Activated naive CD4-positive, alpha-beta T cell treated with anti-CD3 and anti-CD28 coated beads, Interleukin-2, amount 50 U/mL, for 72 hours (primary cell): ENCODE data around the gene PRIMA1. TPM values are rescaled to one million over a fixed set of nuclear protein-coding genes. Genes with fewer than 3 reads are reported as not detected.
"Not testable (repeated sequence)": the region's sequence is repeated elsewhere in the genome, so short reads cannot be mapped to it uniquely, and the experiment has no call there.

Source experiments
- ATAC-seq, 2 donors: fragments of 150-1000 bp; cut with Tn5 transposase; 2 replicates each; pipeline ENCODE4 v1.10.0; 2021; ENCODE audit warnings: mild to moderate bottlenecking in 2 of 2, moderate library complexity in 2 of 2
- DNase-seq, 2 donors: peaks; one replicate each; pipeline ENCODE4 v3.0.0; 2021 to 2022; ENCODE audit warnings: low spot score in 2 of 2
- H3K27ac Mint-ChIP-seq, 2 donors: one replicate each; pipeline ENCODE4 v1.8.0; 2022; ENCODE audit warnings: mild to moderate bottlenecking in 2 of 2, mixed read lengths in 2 of 2
- H3K36me3 Mint-ChIP-seq, 2 donors: one replicate each; pipeline ENCODE4 v1.8.0; 2022; ENCODE audit warnings: mixed read lengths in 2 of 2
- H3K9me3 Mint-ChIP-seq, 2 donors: one replicate each; pipeline ENCODE4 v1.8.0; 2022; ENCODE audit warnings: mixed read lengths in 2 of 2
- total RNA-seq, 2 donors: library from RNA; stranded (reverse); gene quantifications; one replicate each; pipeline ENCODE4 v1.2.3, GENCODE V29; 2022

Gene PRIMA1, protein sequence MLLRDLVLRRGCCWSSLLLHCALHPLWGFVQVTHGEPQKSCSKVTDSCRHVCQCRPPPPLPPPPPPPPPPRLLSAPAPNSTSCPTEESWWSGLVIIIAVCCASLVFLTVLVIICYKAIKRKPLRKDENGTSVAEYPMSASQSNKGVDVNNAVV
- total RNA-seq, result not detected

GRCh38 chr14:93788293-93788542, at the start of gene PRIMA1:
Gene PRIMA1, minus strand, starts transcription at chr14:93788485. Its CDS starts 767 bp downstream, at chr14:93787718.
- no peak for ATAC-seq
- Mint-ChIP-seq H3K9me3 (no peaks in the 10 kb centered on the region), H3K36me3 (no peaks in the 10 kb centered on the region), H3K27ac (no peak within 1 kb of the TSS)
- DNase-seq, result no peak

GRCh38 chr14:93834699-93835371, 46.5 kb upstream of the PRIMA1 start:
- no peaks in the 10 kb centered on the region for H3K36me3 Mint-ChIP-seq
- no peak overlapping the region for H3K27ac Mint-ChIP-seq
- ATAC-seq (no peak), DNase-seq (no peak)
- H3K9me3 Mint-ChIP-seq, result peaks cover 6% of the 10 kb centered on the region in 2 donors

GRCh38 chr14:93832665-93833064, 44.4 kb upstream of the PRIMA1 start:
- ATAC-seq, result no peak
- no peaks in the 10 kb centered on the region for H3K36me3 Mint-ChIP-seq
- no peak overlapping the region for H3K27ac Mint-ChIP-seq
- DNase-seq, result no peak
- peaks cover 6 to 9% of the 10 kb centered on the region in 2 donors for H3K9me3 Mint-ChIP-seq

- Mint-ChIP-seq H3K36me3 (no peaks in the 10 kb centered on the region), H3K9me3 (peaks cover 6 to 9% of the 10 kb centered on the region in 2 donors), H3K27ac (no peak overlapping the region)
- DNase-seq (no peak), ATAC-seq (no peak)
Observed at GRCh38 chr14:93832081-93832480, 43.8 kb upstream of the PRIMA1 start.

GRCh38 chr14:93830753-93831461, 42.6 kb upstream of the PRIMA1 start:
- no peak for DNase-seq
- H3K36me3 Mint-ChIP-seq, result no peaks in the 10 kb centered on the region
- H3K9me3 Mint-ChIP-seq, result peaks cover under 1 to 4% of the 10 kb centered on the region in 2 donors
- ATAC-seq, result peak in 1 of 2 donors; percentile 63
- peak overlapping the region in 1 of 2 donors; percentile 40 for H3K27ac Mint-ChIP-seq

DNA sequence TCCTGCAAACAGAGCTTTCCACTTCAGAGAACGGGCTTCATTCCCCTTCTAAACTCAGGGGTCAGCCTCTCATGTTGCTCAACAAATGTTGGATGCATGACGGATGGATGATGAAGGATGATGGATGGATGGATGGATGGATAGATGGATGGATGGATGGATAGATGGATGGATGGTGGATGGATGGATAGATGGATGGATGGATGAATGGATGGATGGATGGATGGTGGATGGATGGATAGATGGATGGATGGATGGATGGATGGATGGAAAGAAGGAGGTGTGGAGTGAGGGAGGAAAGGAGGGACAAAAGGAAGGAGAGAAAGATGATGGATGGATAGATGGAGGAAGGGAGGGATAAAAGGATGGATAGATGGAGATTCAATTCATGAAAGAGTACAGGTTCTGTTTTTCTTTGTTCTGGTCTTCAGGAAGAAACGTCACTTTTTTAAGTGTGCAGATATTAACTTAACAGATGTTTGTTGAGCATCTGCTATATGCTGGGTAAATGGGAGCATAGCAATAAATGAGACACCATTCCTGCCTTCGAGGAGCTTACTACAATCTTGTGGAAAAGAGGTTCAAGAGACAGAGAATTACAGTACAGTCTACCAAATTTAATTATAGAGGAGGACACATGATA, 41.7 kb upstream of the PRIMA1 start:
- Mint-ChIP-seq H3K36me3 (no peaks in the 10 kb centered on the region), H3K27ac (peak overlapping the region in 1 of 2 donors; percentile 62), H3K9me3 (peaks cover 0 to 3% of the 10 kb centered on the region in 2 donors)
- no peak for DNase-seq
- ATAC-seq, result no peak

GRCh38 chr14:93825235-93825553, 36.9 kb upstream of the PRIMA1 start:
- Mint-ChIP-seq H3K9me3 (peaks cover 0 to 3% of the 10 kb centered on the region in 2 donors), H3K27ac (no peak overlapping the region), H3K36me3 (no peaks in the 10 kb centered on the region)
- no peak for ATAC-seq
- DNase-seq, result no peak

DNA sequence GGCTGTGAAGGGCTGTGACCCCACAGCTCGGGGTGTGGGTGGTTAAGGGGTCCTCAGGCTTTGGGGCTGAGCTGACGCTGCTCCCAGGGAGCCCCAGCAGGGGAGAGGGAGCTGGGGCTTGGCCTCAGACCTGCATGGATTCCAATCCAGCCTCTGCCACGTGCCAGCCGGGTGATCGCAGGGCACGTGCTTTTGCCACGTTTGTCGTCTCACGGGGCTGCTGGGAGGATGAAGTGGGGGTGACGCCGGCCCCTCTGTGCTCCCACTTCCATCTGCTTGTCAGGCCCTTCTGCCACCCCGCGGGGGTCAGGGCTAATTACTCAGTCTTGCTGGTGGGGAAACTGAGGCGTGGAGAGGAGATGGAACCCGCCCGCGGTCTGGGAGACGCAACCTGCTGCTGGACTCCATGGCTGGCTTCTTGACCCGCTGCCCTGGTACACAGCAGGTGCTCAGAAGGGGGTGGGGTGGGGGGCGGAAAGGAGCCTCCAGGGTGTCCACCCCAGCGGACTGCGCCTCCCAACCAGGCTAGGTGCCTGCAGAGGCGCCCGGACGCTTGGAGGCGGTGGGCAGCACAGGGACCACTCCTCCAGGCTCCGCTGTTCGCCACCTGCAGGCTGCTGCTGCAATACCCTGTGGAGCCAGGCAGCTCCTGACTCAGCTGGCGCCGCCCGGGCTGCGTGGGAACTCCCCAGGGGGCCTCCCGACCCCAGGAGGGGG, 36.4 kb upstream of the PRIMA1 start:
- ATAC-seq (no peak), DNase-seq (no peak)
- H3K36me3 Mint-ChIP-seq, result no peaks in the 10 kb centered on the region
- H3K27ac Mint-ChIP-seq, result no peak overlapping the region
- H3K9me3 Mint-ChIP-seq, result peaks cover 0 to 1% of the 10 kb centered on the region in 2 donors

DNA sequence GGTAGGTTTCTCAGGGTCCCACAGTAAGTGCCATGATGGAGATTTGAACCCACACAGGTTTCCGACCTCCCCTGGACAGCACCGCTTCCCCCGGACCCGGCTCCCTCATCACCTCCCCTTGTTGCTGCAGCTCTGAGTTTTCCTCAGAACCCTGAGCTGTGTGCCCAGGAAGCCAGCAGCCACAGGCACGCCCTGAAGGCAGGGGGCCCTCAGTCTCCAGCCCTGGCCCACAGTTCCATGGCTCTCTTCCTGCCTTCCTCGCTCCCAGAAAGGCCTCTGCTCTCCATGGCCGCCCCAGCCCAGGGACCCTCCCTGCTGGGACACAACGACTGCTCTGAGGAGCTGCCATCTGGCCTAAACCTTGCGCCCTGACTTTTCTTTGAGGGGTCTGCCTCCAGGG, 35.8 kb upstream of the PRIMA1 start:
- Mint-ChIP-seq H3K27ac (no peak overlapping the region), H3K36me3 (no peaks in the 10 kb centered on the region), H3K9me3 (no peaks in the 10 kb centered on the region)
- no peak for DNase-seq
- no peak for ATAC-seq

DNA sequence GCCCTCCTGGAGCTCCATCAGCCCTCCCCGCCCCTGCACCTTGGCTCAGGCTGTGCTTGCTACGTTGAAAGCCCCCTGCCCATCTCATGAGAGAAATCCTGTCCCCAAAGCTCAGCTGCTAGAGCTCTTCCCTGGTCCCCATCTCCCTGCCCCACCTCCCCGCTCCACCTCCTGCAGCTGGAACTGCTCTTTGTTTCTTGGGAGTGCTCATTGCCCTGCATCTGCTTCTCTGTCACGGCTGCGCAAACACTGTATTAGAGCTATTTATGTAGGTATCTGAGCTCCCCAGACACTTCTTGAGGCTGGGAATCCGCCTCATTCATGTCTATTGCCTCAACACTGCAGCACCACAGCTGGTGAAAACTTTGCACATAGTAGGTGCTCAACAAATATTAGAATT, 32.8 kb upstream of the PRIMA1 start:
- Mint-ChIP-seq H3K9me3 (no peaks in the 10 kb centered on the region), H3K36me3 (no peaks in the 10 kb centered on the region), H3K27ac (no peak overlapping the region)
- DNase-seq, result no peak
- ATAC-seq, result no peak

DNA sequence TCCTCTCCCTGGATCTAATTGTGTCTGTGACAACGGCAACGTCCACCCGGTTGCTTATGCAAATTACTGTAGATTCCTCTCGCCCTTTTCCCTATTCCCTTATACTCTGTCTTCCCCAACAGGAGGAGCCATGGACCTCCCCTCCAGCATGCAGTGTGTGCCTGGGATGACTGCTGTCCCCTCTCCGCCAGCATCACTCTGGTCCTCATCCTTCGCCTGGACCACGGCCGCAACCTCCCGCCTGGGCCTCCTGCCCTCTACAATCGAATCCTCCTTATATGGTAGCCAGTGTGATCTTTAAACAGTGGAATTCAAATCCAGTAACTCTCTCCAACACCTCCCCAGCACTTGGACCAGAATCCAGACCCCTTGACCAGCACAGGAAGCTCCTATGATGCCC, 30.6 kb upstream of the PRIMA1 start:
- DNase-seq (no peak), ATAC-seq (no peak)
- Mint-ChIP-seq H3K36me3 (peaks cover 0 to 19% of the 10 kb centered on the region in 2 donors), H3K27ac (no peak overlapping the region), H3K9me3 (peaks cover 14 to 15% of the 10 kb centered on the region in 2 donors)

- no peak for ATAC-seq
- H3K9me3 Mint-ChIP-seq, result peaks cover 26 to 38% of the 10 kb centered on the region in 2 donors
Observed at GRCh38 chr14:93811676-93812075, 23.4 kb upstream of the PRIMA1 start.

DNA sequence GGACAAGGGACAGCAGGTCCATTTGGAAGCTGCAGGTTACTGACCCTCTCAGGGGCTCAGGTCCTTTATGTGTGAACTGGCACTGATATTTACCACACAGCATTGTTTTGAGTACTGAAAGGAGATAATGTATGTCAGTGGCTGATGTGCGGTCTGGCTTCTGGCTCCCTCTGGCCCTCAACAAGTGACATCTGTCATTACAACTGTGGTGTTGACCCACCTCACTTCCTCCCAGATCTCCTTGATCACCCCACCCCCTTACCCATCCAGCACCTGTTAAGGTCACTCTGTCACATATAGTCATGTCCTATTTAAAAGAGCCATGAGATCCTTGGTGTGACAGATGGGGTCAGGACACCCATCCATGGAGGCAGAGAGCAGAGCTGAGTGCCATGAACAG, 22.7 kb upstream of the PRIMA1 start:
- ATAC-seq, result no peak
- no peak overlapping the region for H3K27ac Mint-ChIP-seq
- DNase-seq, result no peak
- H3K36me3 Mint-ChIP-seq, result peaks cover 0 to 46% of the 10 kb centered on the region in 2 donors
- peaks cover 26 to 38% of the 10 kb centered on the region in 2 donors for H3K9me3 Mint-ChIP-seq

More at GRCh38 chr14:93811676-93812075, 23.4 kb upstream of the PRIMA1 start:
- no peak for DNase-seq
- Mint-ChIP-seq H3K36me3 (peaks cover 0 to 46% of the 10 kb centered on the region in 2 donors), H3K27ac (no peak overlapping the region)

DNA sequence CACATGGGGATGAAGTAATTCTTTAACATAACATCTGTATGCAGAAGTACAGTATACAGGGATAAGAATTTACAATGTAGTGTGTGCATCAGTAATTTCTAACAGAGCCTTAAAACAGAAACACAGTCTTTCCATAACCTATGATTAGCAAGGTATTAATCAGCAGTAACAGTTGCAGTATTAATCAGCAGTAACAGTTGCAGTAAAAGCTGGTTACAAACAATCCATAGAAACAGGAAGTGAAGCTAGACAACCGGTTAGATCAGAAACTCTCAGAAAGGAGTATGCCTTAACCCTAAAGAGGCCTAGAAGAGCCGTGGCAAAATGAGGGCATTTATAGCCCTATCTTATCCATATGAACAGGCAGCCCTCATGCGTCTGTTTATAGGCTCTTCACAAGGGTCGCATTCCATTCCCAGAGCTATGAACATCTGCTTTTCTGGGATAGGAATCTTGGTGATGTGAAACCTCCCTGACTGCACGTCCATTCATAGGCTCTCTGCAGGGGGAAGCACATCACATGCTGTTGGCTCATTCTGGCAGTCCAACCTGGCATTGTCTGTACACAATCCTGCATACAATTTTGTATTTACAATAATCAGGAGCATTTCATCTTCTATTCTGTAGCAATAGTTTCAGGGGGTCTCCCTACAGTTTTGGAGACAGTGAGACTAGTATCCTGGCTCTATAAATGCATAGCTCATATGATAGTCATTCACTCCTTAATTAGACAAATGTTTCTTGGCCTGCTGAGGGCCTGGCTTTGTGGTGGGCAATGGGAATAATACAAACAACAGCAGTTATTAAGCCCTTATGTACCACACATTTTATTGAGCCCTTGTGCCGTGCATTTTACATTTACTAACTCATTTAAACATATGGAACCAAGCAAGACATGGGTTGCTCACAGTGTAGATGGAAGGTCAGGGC, 21.5 kb upstream of the PRIMA1 start:
- peak in 1 of 2 donors; percentile 93 for ATAC-seq
- peaks cover 17 to 30% of the 10 kb centered on the region in 2 donors for H3K9me3 Mint-ChIP-seq
- peaks cover 0 to 34% of the 10 kb centered on the region in 2 donors for H3K36me3 Mint-ChIP-seq
- not testable (repeated sequence) for DNase-seq, H3K27ac Mint-ChIP-seq

- peak in 1 of 2 donors; percentile 43 for DNase-seq
- H3K9me3 Mint-ChIP-seq, result peaks cover 8 to 9% of the 10 kb centered on the region in 2 donors
- peaks cover 0 to 9% of the 10 kb centered on the region in 2 donors for H3K36me3 Mint-ChIP-seq
Observed at GRCh38 chr14:93804654-93805053, 16.4 kb upstream of the PRIMA1 start.

More at GRCh38 chr14:93804654-93805053, 16.4 kb upstream of the PRIMA1 start:
- no peak overlapping the region for H3K27ac Mint-ChIP-seq
- no peak for ATAC-seq
